ENCODE results near the gene MAPRE2. TPM values are rescaled to one million over a fixed set of nuclear protein-coding genes. Genes with fewer than 3 reads are reported as not detected.

The MAPRE2 gene
- total RNA-seq, 1 donor from 2014 or later, result 39.4 TPM

DNA sequence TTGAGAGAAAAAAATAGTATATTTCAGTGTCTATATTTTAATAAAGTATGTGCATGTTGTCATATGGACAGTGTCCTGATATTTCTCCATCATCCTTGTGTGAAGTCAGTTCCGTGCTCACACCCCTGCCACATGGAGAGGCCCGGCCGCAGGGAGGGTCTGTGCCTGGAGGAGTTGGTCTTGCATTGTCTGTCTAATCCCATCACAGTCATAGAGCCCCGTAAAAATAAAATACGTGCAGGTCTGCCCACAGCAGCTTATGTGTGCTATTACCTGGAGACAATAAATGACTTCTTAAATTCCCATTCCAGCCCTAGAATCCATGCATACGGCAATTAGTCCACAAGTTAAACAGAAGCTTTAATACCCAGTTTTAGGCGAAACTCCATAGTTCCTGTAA is 20.1 kb downstream of the MAPRE2 start:
- no peak for DNase-seq (ENCODE audit: low read depth, low spot score)

DNA sequence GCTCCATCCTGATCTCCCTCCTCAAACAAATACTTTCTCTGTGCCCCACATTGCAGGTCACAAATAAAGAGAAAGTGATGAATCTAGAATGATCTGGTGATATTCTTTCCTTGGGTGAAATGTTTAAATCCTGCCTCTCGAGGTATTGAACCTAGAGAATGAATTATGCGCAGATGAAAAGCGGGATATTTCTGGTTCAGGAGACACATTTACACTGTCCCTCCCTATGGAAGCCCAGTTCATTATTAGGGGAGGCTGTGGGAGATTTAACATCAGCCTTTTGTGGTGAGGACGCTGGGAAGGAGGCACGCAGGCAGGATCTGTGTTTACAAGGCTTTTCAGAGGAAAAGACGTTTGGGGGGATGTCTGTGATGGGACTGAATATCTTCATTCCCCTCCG is 20.6 kb downstream of the MAPRE2 start:
- no peak for DNase-seq (ENCODE audit: low read depth, low spot score)

DNA sequence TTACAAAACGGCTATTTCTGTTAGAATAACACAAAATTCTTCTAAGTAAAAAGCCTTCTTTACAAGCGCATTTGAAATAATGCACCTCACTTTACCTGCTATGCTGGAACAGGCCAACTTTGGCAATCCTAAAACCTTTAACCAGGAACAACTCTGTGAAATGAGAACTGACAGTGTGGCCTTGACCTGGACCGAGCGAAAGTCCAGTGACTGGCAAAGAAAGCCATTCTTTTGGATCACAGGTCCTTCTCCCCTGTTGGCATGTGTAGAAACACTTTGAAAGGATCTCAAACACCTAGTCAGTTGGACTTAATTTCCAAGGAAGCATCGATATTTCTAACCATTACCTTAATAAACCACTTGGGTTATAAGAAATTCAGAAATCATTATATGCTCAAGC is 21.2 kb downstream of the MAPRE2 start:
- DNase-seq (ENCODE audit: low read depth, low spot score), result no peak

DNA sequence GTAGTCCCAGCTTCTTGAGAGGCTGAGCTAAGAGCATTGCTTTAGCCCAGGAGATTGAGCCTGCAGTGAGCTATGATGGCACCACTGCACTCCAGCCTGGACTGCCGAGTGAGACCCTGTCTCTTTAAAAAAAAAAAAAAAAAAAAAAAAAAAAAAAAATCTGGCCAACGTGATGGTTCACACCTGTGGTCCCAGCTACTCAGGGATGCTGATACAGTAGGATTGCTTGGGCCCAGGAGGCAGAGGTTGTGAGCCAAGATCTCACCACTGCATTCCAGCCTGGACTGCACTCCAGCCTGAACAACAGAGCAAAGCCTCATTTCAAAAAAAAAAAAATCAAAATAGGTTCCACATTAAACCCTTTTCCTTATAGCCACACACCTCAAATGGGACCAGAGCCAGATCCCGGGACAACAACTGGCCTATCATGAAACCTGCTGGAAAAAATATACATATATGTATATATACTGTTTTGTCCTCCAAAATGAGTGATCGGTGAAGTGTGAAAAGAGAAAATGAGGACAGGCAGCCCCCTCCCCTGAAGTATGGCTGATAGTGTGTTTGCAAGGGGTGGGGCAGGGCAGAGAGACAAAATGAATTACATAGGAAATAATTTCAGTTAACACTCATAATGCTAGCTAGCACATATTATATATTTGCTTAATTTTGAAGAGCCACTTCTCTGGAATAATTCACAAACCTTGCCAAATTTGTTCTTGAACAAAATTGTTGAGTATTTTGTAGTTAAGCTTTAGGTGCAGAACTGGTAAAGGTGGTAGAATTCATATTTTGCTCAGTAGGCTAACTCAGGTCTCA is 22.9 kb downstream of the MAPRE2 start:
- DNase-seq (ENCODE audit: low read depth, low spot score), result no peak

DNA sequence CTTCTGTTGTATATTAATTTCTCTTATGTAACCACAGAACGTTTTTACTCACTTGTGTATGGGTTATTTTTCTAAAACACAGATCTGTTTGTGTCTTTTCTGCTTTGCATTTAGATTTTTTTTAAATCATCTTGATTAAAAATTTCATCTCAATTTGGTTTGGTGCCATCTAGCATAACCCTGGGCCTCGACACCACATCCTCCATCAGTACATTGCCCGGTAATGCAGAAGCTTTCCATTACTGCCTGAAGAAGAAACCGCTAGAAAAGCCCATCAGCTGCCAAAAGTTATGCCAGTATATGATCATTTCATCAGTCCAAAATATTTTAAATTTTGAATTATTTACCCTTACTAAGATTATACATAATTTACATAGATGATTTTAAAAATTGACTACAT is 26.2 kb downstream of the MAPRE2 start:
- no peak for DNase-seq (ENCODE audit: low read depth, low spot score)

DNA sequence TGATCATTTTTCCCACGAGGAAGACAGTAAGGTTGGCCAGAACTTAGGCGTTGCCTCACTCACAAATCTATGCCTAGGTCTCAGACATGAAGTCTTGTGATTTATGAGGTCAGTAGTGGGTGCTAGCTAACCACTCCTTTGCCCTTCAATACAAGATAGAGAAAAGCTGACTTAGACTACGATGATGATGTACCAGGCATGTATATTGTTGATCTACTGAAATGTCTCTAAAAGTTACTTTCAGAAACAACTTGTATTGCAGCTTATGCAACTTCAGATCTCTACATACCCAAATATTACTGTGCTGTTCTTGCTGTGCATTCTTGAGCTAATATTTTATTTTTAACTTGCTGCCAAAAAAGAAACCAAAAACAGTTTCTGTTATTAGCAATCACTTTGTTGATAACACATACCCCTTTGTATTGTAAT is 30.6 kb downstream of the MAPRE2 start:
- no peak for DNase-seq (ENCODE audit: low read depth, low spot score)

DNA sequence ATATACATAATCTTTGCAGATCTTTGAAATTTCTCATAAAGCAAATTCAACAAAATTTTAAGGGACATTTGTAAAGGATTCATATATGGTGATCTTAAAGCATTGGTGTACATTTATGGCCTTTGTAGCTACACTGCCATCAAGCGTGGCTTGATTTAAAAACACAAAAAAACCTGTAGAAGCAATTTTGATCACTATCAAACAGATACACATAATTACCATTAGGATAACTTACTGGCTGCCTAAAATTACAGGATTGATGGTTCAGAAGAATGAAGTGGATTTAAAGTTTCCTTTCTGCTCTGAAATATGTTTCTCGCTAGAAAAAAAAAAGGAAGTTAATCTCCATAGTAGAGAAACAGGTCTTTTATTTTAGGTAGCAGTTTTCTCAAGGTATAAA is 31.4 kb downstream of the MAPRE2 start:
- no peak for DNase-seq (ENCODE audit: low read depth, low spot score)

DNA sequence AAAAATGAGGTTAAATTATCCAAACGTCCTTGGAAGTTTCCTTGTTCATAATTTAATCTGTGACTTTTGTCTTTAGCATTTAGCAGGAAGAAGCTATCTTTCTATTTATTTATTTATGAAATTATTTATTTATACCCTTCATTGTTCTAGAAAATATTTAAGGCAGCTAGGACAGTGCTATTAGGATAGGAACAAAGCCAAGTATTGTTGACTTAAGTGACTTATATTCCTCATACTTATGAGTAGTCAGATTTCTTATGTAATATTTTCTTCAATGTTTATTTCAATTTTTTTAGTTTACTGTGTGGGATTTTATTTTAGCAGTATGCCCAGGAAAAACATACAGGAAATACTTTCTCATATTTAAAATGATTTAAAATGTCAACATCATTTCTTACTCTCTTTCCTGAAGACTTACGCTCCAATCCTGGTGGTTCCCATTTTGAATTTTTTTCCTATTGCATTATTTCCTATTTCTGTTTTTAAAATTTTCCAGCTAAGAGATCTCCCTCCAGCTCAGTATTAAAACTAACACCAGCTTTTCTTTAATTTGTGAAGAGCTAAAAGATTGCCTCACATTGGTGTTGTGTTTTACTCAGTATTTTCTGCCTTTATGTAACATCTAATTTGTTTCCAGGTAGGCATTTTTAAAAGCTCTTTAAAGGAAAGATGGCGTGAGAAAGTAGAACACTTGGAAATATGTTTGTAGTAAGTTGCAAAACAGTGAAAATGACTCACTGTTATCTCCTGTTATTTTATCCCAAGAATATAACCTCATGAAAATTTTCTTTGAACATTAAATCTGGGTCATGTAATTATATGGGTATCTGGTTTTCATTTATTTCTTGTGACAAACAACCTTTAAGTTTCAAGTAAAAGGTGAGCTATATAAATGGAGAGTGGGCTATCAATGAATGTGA is 32.2 kb downstream of the MAPRE2 start:
- DNase-seq (ENCODE audit: low read depth, low spot score), result no peak

DNA sequence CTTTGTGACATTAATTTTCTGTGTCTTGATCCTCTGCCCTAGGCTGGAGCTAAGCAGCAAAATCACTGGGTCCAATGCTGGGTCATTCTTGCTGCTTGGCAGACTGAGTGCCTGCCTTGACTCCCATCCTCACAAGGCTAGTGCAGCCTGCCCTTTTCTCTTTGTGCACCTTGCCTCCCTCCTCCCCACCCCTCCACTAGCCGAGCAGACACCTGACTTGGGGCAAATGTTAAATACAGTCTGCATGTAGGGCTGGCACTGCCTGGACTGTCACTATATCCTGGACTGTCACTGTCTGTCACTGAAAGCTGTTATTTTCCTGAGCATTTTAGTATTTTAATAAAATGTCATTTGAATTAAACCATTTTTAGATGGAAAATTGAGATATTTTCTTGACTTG is 33.4 kb downstream of the MAPRE2 start:
- DNase-seq (ENCODE audit: low read depth, low spot score), result no peak

DNA sequence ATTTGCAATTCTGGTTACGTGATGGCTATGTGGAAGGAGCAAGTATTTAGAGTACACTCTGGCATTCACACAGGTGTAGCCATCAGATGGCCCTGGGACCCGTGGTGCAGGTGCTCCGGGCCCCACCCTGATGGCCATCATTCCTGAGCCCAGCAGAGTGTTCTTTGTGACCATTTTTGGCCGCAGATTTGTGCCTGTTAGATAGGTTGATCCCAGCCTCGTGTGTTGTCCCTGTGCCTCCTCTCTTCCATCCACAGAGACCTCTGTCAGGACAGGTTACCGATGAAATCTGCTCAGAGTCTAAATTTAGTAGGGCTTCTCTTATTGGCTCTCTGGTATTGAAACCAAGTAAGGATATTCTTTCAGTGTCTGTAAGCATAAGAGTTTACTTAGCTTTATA is 33.9 kb downstream of the MAPRE2 start:
- DNase-seq (ENCODE audit: low read depth, low spot score), result no peak

DNA sequence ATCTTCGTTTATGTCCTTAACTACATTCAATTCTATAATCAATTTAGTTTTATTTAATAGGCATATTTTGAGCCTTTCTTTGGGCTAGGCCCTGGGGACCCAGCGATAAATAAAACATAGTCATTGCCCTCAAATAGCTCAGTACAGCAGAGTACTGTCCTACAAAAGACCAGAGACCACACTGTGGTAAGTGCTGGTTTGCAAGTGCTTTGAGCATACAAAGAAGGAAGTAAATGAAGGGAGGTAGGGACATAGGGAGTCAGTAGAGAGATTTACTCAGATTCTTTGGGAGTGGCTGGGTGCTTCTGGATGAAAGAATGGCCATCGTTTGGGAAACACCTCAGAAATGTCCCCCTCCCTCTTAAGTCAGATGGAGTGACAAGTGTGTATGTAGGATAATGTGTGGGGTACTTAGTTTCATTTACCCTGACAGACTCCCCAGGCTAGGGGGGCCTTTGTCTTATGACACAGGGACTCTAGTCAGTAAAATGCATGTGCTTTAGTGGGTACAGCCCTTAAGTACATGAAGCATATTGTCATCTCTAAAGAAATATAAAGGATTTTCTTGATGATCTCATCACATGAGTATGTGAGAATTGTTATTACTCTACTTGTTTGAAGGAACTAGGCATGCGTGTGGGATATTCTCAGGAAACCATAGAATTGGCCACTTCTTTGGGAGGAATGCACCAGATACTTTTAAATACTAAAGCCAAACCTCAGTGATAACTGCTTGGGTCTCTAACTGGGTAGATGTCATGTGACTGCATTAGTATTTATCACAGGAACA is 35.1 kb downstream of the MAPRE2 start:
- peak; percentile 88 for DNase-seq (ENCODE audit: low read depth, low spot score)

DNA sequence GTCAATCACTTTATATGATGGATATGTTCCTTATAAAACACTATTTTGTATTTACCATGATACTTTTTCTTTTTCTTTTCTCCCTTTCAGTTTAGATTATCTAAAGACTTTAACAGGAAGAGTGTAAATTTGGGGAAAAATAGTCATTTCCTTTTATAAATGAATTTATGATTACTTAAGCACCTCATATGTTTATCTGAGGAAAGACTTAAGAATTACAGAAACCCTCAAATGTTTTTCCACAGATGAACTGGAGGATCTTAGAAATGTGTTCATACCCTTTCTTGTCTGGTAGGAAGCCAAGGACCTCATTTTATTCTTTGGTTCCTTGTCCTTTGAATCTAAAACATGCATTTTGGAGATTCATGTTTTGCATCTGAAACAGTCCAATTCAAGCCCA is 36.7 kb downstream of the MAPRE2 start:
- DNase-seq (ENCODE audit: low read depth, low spot score), result peak; percentile 56

DNA sequence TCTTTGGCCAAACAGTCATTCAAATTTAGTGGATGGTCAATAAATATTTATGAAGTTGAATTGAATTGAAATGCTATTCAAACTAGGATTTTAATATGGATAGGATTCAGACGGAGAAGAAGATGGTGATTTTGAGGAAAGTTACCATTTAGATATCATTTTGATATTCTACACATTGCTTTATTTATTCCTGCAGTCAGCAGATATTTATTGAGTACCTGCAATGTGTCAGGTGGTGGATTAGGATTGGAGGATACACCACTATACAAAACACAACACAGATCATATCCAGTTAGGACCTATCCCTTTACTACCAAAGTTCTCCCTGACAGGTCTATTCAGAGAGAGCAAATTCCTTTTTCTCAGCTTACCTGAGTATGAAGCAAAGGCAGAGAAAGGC is 38.8 kb downstream of the MAPRE2 start:
- DNase-seq (ENCODE audit: low read depth, low spot score), result no peak

DNA sequence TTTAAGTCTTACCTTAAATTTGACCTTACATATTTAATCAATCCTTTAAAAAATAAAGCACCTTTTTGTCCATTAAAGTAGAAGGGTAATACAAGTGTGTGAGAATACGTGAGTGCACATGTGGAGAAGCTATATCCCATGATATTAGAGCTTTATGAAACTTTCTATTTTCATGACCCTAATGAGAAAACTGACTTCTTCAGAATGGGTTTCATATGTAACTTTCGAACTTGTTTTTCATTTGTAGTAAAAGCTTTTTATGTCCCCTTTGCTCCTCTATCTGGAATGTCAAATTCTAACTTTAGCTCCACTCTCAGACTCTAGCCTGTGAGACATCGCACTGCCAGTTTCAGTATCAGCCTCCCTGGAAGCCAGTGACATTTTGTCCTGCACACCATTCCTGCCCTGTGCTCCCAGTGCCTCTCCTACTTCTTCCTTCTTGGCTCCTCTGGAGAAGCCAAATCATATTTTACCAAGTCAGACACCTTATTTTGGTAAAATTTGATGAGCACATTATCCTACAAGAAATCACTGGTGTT is 42.0 kb downstream of the MAPRE2 start:
- DNase-seq (ENCODE audit: low read depth, low spot score), result no peak

DNA sequence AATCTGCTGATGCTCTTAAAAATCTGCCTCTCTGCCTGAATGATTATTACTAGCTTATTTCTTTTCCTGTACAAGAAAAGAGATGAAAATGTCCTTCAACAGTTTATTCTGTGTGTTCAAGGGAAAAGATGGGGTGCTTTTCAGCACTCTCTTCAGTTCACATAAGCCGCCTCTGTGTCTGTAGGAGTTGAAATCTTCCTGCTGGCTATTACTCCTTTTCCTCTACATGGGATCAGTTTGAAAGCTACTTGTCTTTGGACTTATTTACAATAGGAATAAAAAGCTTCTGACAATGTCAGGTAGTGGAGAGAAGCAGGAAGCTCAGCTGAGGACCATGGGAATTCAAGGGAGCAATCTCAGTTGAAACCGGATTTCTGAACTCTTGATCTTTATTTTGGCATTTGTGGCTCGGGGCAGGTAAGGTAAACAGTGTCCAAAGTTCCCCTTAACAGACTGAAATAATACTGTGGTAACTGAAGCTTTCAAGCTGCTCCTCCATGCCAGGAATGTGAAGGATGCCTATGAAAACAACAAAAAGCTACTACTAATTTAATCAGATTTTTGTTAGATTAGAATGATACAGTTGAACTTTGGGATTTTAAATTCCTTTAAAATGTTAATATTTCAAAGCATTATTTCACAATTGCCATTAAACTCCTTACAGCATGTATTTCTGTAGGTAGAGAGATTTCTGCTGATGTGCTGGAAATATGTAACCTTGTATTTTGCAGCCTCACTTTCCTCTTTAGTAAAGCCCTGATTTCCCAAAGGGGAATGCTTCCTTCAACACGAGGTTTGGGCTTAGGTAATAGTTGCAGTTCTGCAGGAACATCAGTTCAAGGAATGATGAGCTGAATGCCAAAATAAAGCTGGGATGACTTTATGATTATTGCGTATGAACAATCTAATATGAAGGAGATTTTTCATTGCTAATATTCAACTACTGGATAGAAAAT is 43.6 kb downstream of the MAPRE2 start:
- DNase-seq (ENCODE audit: low read depth, low spot score), result no peak

DNA sequence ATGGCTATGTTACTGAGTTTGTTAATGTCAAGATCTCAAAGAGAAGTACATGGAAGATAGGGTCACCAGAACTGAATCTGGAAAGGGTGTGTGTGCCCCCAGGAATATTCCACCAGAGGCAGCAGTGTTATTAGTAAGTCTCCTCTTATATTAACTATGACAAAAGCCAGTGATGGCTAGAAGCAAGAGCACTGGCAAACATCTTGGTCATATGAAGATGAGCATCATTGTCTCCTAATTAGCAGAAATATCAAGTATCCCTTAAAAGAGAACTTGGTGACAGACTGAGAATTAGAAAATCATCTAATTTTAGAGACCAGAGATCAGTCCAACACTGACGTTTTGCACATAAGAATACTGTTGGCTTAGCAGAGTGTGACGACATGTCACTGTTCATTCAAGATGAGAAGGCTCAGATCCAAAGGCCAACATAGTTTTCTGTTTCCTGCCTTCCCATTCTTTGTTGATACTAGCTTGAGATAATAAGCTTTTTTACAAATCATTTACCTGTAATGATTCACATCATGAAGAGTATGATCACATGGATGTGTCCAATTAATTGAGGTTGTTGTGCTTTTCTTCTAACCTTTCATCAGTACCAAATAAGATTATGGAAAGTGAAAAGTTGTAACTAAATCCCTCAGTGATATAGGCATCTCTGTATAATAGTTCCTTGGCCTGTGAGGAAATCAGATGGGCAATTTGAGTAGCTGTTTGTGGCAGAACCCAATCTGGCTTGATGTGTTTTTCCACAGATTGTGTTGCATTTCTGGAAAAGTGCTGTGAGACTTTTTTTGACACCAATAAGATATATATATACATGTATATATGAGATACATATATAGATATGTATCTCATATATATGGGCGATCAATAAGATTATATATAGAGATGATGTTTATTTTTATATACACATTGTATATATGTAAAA is 44.5 kb downstream of the MAPRE2 start:
- DNase-seq (ENCODE audit: low read depth, low spot score), result no peak

DNA sequence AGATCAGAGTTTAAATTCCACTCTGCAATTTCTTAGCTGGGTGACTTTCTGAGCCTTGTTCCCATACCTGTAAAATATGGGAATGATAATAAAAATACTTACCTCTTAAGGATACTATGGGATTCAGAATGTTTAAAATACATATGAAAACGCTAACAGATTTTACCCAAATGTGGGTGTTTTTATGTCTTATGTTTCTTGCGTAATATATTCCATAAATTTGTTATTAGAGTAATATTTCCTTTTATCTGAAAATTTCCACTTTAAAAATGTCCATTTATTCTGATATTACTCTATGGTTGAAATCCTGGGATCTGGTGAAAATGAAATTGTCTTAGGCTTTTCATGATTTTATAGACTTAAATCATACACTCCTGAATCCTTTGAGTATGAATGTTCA is 45.5 kb downstream of the MAPRE2 start:
- no peak for DNase-seq (ENCODE audit: low read depth, low spot score)

DNA sequence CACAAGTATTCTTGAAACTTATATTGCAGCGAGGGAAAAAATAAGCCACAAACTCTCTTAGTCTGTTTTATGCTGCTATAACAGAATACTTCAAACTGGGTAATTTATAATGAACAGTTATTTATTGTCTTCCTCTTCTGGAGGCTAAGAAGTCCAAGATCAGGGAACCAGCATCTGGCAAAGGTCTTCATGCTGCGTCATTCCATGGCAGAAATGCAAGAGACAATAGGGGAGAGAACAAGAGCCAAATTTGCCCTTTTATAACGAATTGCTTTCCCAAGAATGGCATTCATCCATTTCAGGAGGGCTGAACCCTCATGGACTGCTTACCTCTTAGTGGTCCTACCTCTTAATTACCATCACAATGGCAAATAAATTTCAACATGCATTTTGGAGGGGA is 46.5 kb downstream of the MAPRE2 start:
- DNase-seq (ENCODE audit: low read depth, low spot score), result no peak

DNA sequence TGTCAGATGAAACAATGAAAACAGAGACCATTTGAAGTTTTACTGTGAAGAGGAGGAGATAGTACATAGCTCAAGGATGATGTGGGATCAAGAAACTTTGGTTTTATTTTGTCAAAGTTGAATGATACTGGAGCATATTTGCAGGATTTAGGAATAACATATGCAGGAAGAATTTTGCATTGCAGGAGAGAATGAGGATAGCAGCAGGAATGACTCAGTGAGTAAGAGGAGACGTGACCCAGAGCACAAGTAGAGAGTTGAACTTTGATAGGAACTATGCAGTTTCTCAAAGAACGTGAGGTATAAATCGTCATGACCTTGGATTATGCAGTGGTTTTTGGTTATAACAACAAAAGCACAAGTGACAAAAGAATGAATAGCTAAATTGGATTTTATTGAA is 47.7 kb downstream of the MAPRE2 start:
- no peak for DNase-seq (ENCODE audit: low read depth, low spot score)

Data from pulmonary artery endothelial cell (primary cell).